Type B pancreatic cell (in vitro differentiated cells): ENCODE results near the gene PHYHD1. TPM values are rescaled to one million over a fixed set of nuclear protein-coding genes. Genes with fewer than 3 reads are reported as not detected.

Experiments used
- DNase-seq: peaks from one replicate; pipeline ENCODE4 v3.0.0; 2021; ENCODE audit warnings: mixed read lengths; ENCODE audit not compliant: unreplicated experiment; ENCODE audit errors: extremely low spot score
- H3K27ac Mint-ChIP-seq: 2 replicates; pipeline ENCODE4 v1.8.0; 2021; ENCODE audit warnings: mild to moderate bottlenecking, mixed read lengths
- H3K27me3 Mint-ChIP-seq: 2 replicates; pipeline ENCODE4 v1.8.0; 2021; ENCODE audit warnings: mixed read lengths
- H3K36me3 Mint-ChIP-seq: 2 replicates; pipeline ENCODE4 v1.8.0; 2021; ENCODE audit warnings: mixed read lengths
- H3K4me1 Mint-ChIP-seq: one replicate; pipeline ENCODE4 v1.8.0; 2021; ENCODE audit warnings: mixed read lengths; ENCODE audit not compliant: unreplicated experiment
- H3K4me3 Mint-ChIP-seq: 2 replicates; pipeline ENCODE4 v1.8.0; 2021; ENCODE audit warnings: mild to moderate bottlenecking, mixed read lengths
- H3K9me3 Mint-ChIP-seq: 2 replicates; pipeline ENCODE4 v1.8.0; 2021; ENCODE audit warnings: mixed read lengths
- CTCF ChIP-seq: fragments of 200-600 bp; sonication (generic); conservative IDR thresholded peaks from 2 replicates; pipeline ENCODE4 v1.5.0; 2021; ENCODE audit warnings: antibody characterized with exemption, mild to moderate bottlenecking
- long read RNA-seq: library from polyadenylated mRNA; unstranded; transcript quantifications from one replicate; pipeline ENCODE4 v2.0.0, GENCODE V29; 2020
- total RNA-seq: library from RNA; stranded (reverse); gene quantifications from 2 replicates; pipeline ENCODE4 v1.2.1, GENCODE V29; 2021; ENCODE audit warnings: low replicate concordance

Gene PHYHD1
- 10.0 and 14.3 TPM in 2 replicates for total RNA-seq
- long read RNA-seq, partial matches to known transcripts: 8 of 12 reads
- long read RNA-seq, other reads (novel, unspliced or antisense): 4 of 12 reads

DNA sequence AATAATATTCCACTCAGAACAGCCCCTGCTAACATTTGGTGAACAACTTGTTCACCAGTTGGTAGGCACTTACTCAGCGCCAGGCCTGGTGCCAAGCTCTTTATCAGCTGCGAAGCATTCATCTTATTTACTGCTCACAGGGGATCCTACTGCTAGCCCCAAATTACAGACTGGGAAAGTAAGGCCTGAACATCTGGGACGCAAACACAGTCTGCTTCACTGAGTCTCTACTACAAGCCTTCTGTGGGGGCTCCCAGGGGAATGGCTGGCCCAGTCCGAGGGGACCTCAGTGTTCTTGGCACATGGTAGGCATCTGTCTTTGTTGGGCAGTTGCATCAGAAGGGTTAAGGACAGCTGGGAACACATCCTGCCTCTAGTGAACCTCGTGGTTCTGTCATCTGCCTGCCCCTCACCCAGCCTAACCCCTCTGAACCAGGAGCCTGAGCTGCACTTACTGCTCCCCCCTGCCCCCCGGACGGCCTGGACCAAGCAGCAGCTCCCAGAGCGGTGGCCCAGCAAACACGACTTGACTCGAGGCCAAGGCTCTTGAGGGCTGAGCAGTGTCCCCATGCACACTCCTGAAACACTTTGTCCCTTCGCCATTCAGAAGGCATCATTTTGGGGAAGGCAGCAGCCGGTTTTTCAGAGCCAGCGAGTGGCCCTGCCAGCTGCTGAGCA lies at the start of gene PHYHD1:
Gene PHYHD1 (plus strand): TSS at position 602 of the 678 bp plus-strand sequence. CDS start 1,342 bp downstream, outside the sequence.
- peak within 1 kb of the TSS; percentile 87 for H3K4me3 Mint-ChIP-seq

GRCh38 chr9:128877852-128878251 lies 42.9 kb upstream of the PHYHD1 start:
- Mint-ChIP-seq H3K36me3 (no peaks in the 10 kb centered on the region), H3K27ac (no peak overlapping the region), H3K4me3 (no peak overlapping the region), H3K9me3 (no peaks in the 10 kb centered on the region), H3K4me1 (peaks cover 5% of the 10 kb centered on the region), H3K27me3 (no peaks in the 10 kb centered on the region)
- DNase-seq: no peak
- no peak for TF ChIP-seq CTCF

More for the DNA sequence above, at the start of gene PHYHD1:
- no peak for DNase-seq
- no peak for TF ChIP-seq CTCF
- Mint-ChIP-seq H3K27ac (peak within 1 kb of the TSS; percentile 83), H3K36me3 (peaks cover 4% of the 10 kb centered on the region), H3K27me3 (no peaks in the 10 kb centered on the region), H3K9me3 (no peaks in the 10 kb centered on the region), H3K4me1 (peaks cover 10% of the 10 kb centered on the region)

DNA sequence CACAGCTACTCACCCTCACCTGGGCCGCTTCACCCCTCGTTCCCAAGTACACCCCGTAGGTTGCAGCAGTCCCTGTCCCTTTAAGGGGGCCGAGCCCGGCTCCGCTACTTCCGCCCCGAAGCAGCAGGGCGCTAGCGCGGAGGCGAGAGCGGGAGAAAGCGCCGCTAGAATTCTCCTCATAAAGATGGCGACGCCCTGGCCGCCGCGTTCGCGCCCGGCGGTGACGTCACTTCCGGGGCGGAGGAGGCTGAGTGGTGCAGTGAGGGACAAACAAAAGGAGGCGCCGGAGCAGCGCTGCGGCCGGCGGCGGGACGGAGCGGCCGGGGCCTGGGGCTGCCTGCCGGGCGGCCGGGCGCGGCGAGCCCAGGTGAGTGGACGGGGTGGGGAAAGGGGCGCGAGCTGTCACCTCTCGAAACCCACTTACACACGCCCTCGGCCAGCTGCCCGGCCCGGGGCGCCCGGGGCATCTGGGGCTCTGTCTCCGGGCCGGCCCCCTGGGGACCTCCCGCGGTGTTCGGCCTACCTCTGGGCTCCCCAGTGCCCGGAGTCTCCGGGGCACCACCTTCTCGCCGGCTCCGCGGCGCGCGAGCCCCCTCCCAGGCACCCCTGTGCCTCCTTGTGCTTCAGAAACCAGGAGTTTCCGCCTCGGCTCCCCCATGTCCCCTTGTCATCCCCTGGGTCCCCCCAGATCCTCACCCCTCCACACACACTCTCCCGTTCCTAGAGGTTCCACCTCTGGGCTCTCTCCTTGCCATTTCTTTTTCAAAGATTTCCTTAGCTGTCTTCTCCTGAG lies 38.7 kb upstream of the PHYHD1 start, which contains the start of the genes KYAT1 and LRRC8A:
Gene KYAT1 (minus strand): TSS at position 67 of the 793 bp plus-strand sequence. CDS start 36,545 bp downstream, outside the sequence.
Gene LRRC8A (plus strand): TSS at position 250 of the 793 bp plus-strand sequence. CDS start 25,032 bp downstream, outside the sequence.
- TF ChIP-seq CTCF: no peak
- peak; percentile 99 for DNase-seq
- peaks cover 19% of the 10 kb centered on the region for H3K4me1 Mint-ChIP-seq
- H3K36me3 Mint-ChIP-seq: peaks cover 4% of the 10 kb centered on the region
- no peaks in the 10 kb centered on the region for H3K9me3 Mint-ChIP-seq
- H3K27ac Mint-ChIP-seq: peak within 1 kb of the TSS; percentile 96
- H3K4me3 Mint-ChIP-seq: peak within 1 kb of the TSS; percentile 98
- no peaks in the 10 kb centered on the region for H3K27me3 Mint-ChIP-seq

DNA sequence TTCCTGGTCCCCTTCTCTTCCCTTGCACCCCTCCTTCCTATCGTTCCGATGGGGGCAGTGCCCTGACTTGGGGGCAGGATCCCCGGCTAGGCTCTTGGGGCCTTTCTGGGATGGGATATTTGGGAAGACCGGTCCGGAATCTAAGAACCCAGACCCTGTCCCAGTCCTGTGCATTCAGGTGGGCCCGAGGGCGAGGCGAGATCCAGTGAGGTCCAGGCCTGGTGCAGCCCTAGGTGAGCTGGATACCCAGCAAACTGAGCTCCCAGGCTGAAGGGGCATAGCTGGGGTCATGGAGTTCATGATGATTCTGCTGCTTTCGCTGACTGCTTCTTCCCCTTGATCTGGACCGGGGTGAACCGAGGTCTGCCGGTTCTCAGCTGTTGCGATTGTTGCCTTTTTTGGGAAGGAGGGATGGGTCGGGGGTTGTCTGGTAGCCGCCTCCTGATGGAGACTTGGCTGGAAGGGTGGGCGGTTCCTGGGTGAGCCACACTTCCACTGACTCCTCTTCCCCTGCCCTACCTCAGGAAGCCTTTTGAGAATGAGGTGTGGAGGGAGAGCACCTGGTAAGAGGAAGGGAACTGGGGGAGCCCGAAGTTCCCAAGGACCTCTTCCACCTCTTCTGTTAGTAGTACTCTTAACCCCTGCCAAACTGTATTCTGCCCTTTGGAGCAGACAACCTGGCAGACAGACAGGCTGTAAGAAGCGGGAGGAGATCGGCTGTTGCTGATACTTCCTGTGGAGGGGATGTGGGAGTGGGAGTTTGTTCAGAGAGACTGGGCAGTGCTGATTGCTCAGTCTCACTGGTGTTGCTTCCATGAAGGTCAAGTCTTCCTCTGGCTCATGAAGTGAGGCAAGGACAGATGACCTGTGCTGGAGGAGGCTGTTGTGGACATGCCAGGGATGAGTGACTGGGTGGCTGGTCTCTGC lies 37.8 kb upstream of the PHYHD1 start:
- peak overlapping the region; percentile 93 for H3K27ac Mint-ChIP-seq
- no peak for TF ChIP-seq CTCF
- peak overlapping the region; percentile 98 for H3K4me3 Mint-ChIP-seq
- peaks cover 4% of the 10 kb centered on the region for H3K36me3 Mint-ChIP-seq
- DNase-seq: no peak
- peaks cover 22% of the 10 kb centered on the region for H3K4me1 Mint-ChIP-seq
- H3K27me3 Mint-ChIP-seq: no peaks in the 10 kb centered on the region
- H3K9me3 Mint-ChIP-seq: no peaks in the 10 kb centered on the region

- TF ChIP-seq CTCF: no peak
- no peaks in the 10 kb centered on the region for H3K27me3 Mint-ChIP-seq
- H3K4me1 Mint-ChIP-seq: peaks cover 26% of the 10 kb centered on the region
- peak overlapping the region; percentile 74 for H3K4me3 Mint-ChIP-seq
- DNase-seq: no peak
- peaks cover 9% of the 10 kb centered on the region for H3K36me3 Mint-ChIP-seq
- no peak overlapping the region for H3K27ac Mint-ChIP-seq
- H3K9me3 Mint-ChIP-seq: no peaks in the 10 kb centered on the region
Measured at GRCh38 chr9:128884164-128884563, 36.6 kb upstream of the PHYHD1 start.
